ENCODE results near the gene OSBPL1A. TPM values are rescaled to one million over a fixed set of nuclear protein-coding genes. Genes with fewer than 3 reads are reported as not detected.
"Not testable (repeated sequence)": the region's sequence is repeated elsewhere in the genome, so short reads cannot be mapped to it uniquely, and the experiment has no call there.

Gene OSBPL1A
- total and polyA plus RNA-seq, 2 experiments from 2014 or later, result 24.6 to 31.3 TPM

- 97% methylated on average over 5 of the region's 5 CpGs for WGBS (ENCODE audit: low lambda C conversion rate, missing lambda C conversion rate)
- Histone ChIP-seq H3K4me2 (no peak overlapping the region), H3K27me3 (no peaks in the 10 kb centered on the region), H3K4me1 (ENCODE audit: insufficient read depth) (peaks cover 10% of the 10 kb centered on the region), H3K36me3 (replicated peaks; ENCODE audit: insufficient read depth, low read depth) (peaks cover 4% of the 10 kb centered on the region), H3K4me3 (no peak overlapping the region), H3K9me3 (ENCODE audit: low read depth) (no peaks in the 10 kb centered on the region), H3K27ac (no peak overlapping the region), H3K79me2 (no peaks in the 10 kb centered on the region), H3K9me2 (replicated peaks; ENCODE audit: insufficient read depth) (no peaks in the 10 kb centered on the region), H2AFZ (no peak overlapping the region), H4K20me1 (ENCODE audit: insufficient read depth, poor library complexity, severe bottlenecking) (no peaks in the 10 kb centered on the region)
- TF ChIP-seq EZH2 (IDR thresholded peaks at IDR 0.05; ENCODE audit: borderline replicate concordance), result no peak
- TF ChIP-seq CTCF (IDR thresholded peaks at IDR 0.05; ENCODE audit: poor library complexity), result no peak
- TF ChIP-seq EZH2phosphoT487 (IDR thresholded peaks at IDR 0.05; ENCODE audit: low read depth, severe bottlenecking, unreplicated experiment), result no peak
- DNase-seq (ENCODE audit: low spot score), result no peak
These were observed 237.5 kb downstream of the OSBPL1A start for GRCh38 chr18:24160086-24160485.

DNA sequence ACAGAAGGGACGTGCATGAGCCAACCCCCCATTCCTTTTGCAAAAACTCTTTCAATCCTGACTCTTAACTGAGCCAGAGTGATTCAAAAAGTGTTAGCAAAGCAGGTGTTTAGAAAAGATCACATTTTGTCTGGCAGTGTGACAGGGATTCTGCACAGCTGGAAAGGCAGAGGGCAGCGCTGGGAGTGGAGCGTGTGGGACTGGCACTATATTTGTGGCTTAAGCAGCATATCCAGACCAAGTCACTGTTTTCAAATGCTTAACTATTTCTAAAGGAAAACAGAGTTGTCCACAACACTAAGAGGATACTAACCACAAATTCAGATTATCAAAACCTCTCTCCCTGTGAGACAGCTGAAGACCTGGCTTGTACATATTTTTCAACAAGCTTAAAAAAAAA, 239.8 kb downstream of the OSBPL1A start:
- no peaks in the 10 kb centered on the region for H3K9me3 ChIP-seq (ENCODE audit: low read depth)
- no peak overlapping the region for H3K27ac ChIP-seq
- H2AFZ ChIP-seq, result no peak overlapping the region
- no peaks in the 10 kb centered on the region for H3K9me2 ChIP-seq (replicated peaks; ENCODE audit: insufficient read depth)
- TF ChIP-seq EZH2 (IDR thresholded peaks at IDR 0.05; ENCODE audit: borderline replicate concordance), result no peak
- TF ChIP-seq EZH2phosphoT487 (IDR thresholded peaks at IDR 0.05; ENCODE audit: low read depth, severe bottlenecking, unreplicated experiment), result no peak
- TF ChIP-seq CTCF (IDR thresholded peaks at IDR 0.05; ENCODE audit: poor library complexity), result no peak
- DNase-seq (ENCODE audit: low spot score), result no peak
- H3K79me2 ChIP-seq, result no peaks in the 10 kb centered on the region
- H3K4me1 ChIP-seq (ENCODE audit: insufficient read depth), result peaks cover 10% of the 10 kb centered on the region
- no peak overlapping the region for H3K4me2 ChIP-seq
- H3K4me3 ChIP-seq, result no peak overlapping the region
- H3K27me3 ChIP-seq, result no peaks in the 10 kb centered on the region
- peaks cover under 1% of the 10 kb centered on the region for H3K36me3 ChIP-seq (replicated peaks; ENCODE audit: insufficient read depth, low read depth)
- H4K20me1 ChIP-seq (ENCODE audit: insufficient read depth, poor library complexity, severe bottlenecking), result no peaks in the 10 kb centered on the region
- 96% methylated on average over 3 of the region's 3 CpGs for WGBS (ENCODE audit: low lambda C conversion rate, missing lambda C conversion rate)

DNA sequence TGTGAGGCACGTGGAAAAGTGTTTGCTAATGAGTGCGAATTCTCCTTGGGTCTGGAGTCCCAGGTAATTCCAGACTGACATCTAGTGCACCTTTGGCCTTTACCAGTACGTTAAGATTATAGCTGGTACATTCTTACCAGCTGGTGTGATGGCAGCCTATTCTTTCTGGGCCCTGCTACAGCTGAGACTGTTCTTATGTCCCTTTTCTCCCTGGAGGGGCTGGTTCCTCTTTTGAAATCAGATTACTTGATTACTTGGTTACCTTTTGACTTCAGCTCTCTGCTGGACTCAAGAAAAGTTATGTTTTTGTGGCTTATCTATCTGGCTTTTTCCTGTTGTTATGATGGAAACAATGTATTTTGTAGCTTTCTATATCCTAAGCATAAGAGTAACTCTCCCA, 244.2 kb downstream of the OSBPL1A start:
- Histone ChIP-seq H4K20me1 (ENCODE audit: insufficient read depth, poor library complexity, severe bottlenecking) (no peaks in the 10 kb centered on the region), H3K27me3 (no peaks in the 10 kb centered on the region), H3K9me3 (ENCODE audit: low read depth) (no peaks in the 10 kb centered on the region), H2AFZ (no peak overlapping the region), H3K36me3 (replicated peaks; ENCODE audit: insufficient read depth, low read depth) (no peaks in the 10 kb centered on the region), H3K9me2 (replicated peaks; ENCODE audit: insufficient read depth) (no peaks in the 10 kb centered on the region), H3K4me2 (no peak overlapping the region), H3K4me3 (no peak overlapping the region), H3K79me2 (no peaks in the 10 kb centered on the region), H3K4me1 (ENCODE audit: insufficient read depth) (no peaks in the 10 kb centered on the region), H3K27ac (no peak overlapping the region)
- DNase-seq (ENCODE audit: low spot score), result no peak
- TF ChIP-seq EZH2 (IDR thresholded peaks at IDR 0.05; ENCODE audit: borderline replicate concordance) (no peak), EZH2phosphoT487 (IDR thresholded peaks at IDR 0.05; ENCODE audit: low read depth, severe bottlenecking, unreplicated experiment) (no peak), CTCF (IDR thresholded peaks at IDR 0.05; ENCODE audit: poor library complexity) (no peak)
- 95% methylated on average over 3 of the region's 3 CpGs for WGBS (ENCODE audit: low lambda C conversion rate, missing lambda C conversion rate)

DNA sequence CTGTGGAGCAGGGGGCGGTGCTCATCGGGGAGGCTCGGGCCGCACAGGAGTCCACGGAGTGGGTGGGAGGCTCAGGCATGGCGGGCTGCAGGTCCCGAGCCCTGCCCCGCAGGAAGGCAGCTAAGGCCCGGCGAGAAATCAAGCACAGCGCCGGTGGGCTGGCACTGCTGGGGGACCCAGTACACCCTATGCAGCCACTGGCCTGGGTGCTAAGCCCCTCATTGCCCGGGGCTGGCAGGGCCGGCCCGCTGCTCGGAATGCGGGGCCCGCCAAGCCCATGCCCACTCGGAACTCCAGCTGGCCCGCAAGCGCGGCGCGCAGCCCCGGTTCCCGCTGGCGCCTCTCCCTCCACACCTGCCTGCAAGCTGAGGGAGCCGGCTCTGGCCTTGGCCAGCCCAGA, 248.0 kb downstream of the OSBPL1A start:
- not testable (repeated sequence) for DNase-seq (ENCODE audit: low spot score); H3K4me2 ChIP-seq; H3K9me3 ChIP-seq (ENCODE audit: low read depth); H3K4me1 ChIP-seq (ENCODE audit: insufficient read depth); H3K79me2 ChIP-seq; H3K36me3 ChIP-seq (replicated peaks; ENCODE audit: insufficient read depth, low read depth); H4K20me1 ChIP-seq (ENCODE audit: insufficient read depth, poor library complexity, severe bottlenecking); H3K4me3 ChIP-seq; H3K27ac ChIP-seq; H2AFZ ChIP-seq; H3K27me3 ChIP-seq; H3K9me2 ChIP-seq (replicated peaks; ENCODE audit: insufficient read depth)
- WGBS (ENCODE audit: low lambda C conversion rate, missing lambda C conversion rate), result 96% methylated on average over 23 of the region's 28 CpGs
